ENCODE data around the gene SLC16A11.
"Not testable (repeated sequence)": the region's sequence is repeated elsewhere in the genome, so short reads cannot be mapped to it uniquely, and the experiment has no call there.

The SLC16A11 gene

DNA sequence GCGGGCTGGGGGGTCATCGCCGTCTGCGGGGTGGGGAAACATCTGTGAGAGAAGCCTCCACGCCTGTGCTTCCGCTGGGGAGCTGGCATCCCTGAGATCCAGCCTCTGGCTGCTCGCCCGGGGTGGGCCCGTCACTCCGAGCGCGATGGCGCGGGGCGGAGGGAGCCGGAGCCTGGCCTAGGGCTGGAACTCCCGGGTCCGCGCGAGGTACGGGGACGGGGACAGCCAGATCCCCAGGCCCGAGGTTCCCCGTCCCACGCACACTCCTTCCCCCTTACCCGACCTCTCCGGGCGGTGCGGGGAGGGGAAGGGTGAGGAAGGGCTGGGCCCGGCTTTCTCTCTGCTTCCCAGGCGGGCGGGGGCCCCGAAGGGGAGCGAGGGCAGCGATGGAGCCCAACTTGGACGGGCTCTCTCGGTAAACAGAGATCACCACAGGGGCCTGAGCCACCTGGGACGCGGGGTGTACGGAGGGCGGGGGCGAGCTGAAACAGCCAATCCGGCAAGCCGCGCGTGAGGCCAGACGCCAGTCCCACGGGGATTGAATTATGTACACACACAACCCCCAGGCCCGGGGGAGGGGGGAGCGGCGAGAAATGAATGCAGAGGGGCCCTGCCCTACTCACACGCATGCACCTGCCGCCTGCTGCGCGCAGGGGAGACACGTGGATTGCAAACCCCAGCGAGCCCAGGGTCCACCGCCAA, at the start of gene SLC16A11:
SLC16A11 (minus strand) TSS at position 596 of the 702 bp plus-strand sequence; CDS start at position 17, 579 bp downstream.
- Histone ChIP-seq H3K4me1 (ENCODE audit: insufficient read depth, low read length, severe bottlenecking) (peaks cover 29% of the 10 kb centered on the region), H3K9me2 (ENCODE audit: low read depth, low read length) (no peaks in the 10 kb centered on the region), H3K79me2 (ENCODE audit: insufficient read depth, low read length) (no peaks in the 10 kb centered on the region), H2AFZ (ENCODE audit: low read length) (no peak within 1 kb of the TSS), H3K9me3 (ENCODE audit: low read length) (no peaks in the 10 kb centered on the region), H3K36me3 (ENCODE audit: insufficient read depth, low read length) (no peaks in the 10 kb centered on the region; the same call in 1 of the 2 replicates), H3F3A (ENCODE audit: insufficient read depth, low read length) (no peaks in the 10 kb centered on the region), H3K27ac (ENCODE audit: low read depth, low read length, poor library complexity, severe bottlenecking) (no peak within 1 kb of the TSS), H4K20me1 (ENCODE audit: insufficient read depth, low read length) (no peaks in the 10 kb centered on the region), H3K27me3 (ENCODE audit: insufficient read depth, low read length) (no peaks in the 10 kb centered on the region), H3K9ac (ENCODE audit: low read length) (no peak within 1 kb of the TSS), H3K4me3 (ENCODE audit: low read depth, low read length, poor library complexity, severe bottlenecking) (peak within 1 kb of the TSS; percentile 5), H3K4me2 (ENCODE audit: low read length) (peak within 1 kb of the TSS; percentile 50; the same call in 1 of the 2 replicates)
- no peak for TF ChIP-seq EZH2 (IDR thresholded peaks at IDR 0.05; ENCODE audit: borderline replicate concordance, low read length)
- TF ChIP-seq CTCF (IDR thresholded peaks at IDR 0.05; ENCODE audit: low read length), result no peak

DNA sequence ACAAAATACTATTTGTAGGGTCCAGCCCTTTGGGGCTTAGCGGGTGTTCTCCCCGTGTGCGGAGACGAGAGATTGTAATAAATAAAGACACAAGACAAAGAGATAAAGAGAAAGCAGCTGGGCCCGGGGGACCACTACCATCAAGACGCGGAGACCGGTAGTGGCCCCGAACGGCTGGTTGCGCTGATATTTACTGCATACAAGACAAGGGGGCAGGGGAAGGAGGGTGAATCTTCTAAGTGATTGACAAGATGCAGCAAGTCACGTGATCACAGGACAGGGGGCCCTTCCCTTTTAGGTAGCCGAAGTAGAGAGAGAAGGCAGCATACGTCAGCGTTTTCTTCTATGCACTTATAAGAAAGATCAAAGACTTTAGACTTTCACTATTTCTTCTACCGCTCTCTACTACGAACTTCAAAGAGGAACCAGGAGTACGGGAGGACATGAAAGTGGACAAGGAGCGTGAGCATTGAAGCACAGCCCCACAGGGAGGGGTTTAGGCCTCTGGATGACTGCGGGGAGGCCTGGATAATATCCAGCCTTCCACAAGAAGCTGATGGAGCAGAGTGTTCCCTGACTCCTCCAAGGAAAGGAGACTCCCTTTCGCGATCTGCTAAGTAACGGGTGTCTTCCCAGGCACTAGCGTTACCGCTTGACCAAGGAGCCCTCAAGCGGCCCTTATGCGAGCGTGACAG, 47.6 kb upstream of the SLC16A11 start:
- H3K4me1 ChIP-seq (ENCODE audit: insufficient read depth, low read length, severe bottlenecking); H3F3A ChIP-seq (ENCODE audit: insufficient read depth, low read length); H3K9ac ChIP-seq (ENCODE audit: low read length); H3K36me3 ChIP-seq (ENCODE audit: insufficient read depth, low read length); H3K4me2 ChIP-seq (ENCODE audit: low read length); H3K79me2 ChIP-seq (ENCODE audit: insufficient read depth, low read length); H4K20me1 ChIP-seq (ENCODE audit: insufficient read depth, low read length); H3K9me3 ChIP-seq (ENCODE audit: low read length); H3K9me2 ChIP-seq (ENCODE audit: low read depth, low read length); H3K27me3 ChIP-seq (ENCODE audit: insufficient read depth, low read length); H3K4me3 ChIP-seq (ENCODE audit: low read depth, low read length, poor library complexity, severe bottlenecking); H2AFZ ChIP-seq (ENCODE audit: low read length); H3K27ac ChIP-seq (ENCODE audit: low read depth, low read length, poor library complexity, severe bottlenecking): not testable (repeated sequence)

GRCh38 chr17:7089570-7089969, 45.7 kb upstream of the SLC16A11 start:
- not testable (repeated sequence) for H2AFZ ChIP-seq (ENCODE audit: low read length); H3K4me3 ChIP-seq (ENCODE audit: low read depth, low read length, poor library complexity, severe bottlenecking); H3K79me2 ChIP-seq (ENCODE audit: insufficient read depth, low read length); H3K27ac ChIP-seq (ENCODE audit: low read depth, low read length, poor library complexity, severe bottlenecking); H3F3A ChIP-seq (ENCODE audit: insufficient read depth, low read length); H3K4me2 ChIP-seq (ENCODE audit: low read length); H3K36me3 ChIP-seq (ENCODE audit: insufficient read depth, low read length); H3K9me2 ChIP-seq (ENCODE audit: low read depth, low read length); H3K9me3 ChIP-seq (ENCODE audit: low read length); H3K4me1 ChIP-seq (ENCODE audit: insufficient read depth, low read length, severe bottlenecking); H4K20me1 ChIP-seq (ENCODE audit: insufficient read depth, low read length); H3K9ac ChIP-seq (ENCODE audit: low read length); H3K27me3 ChIP-seq (ENCODE audit: insufficient read depth, low read length)

GRCh38 chr17:7088442-7088841, 44.5 kb upstream of the SLC16A11 start:
- H4K20me1 ChIP-seq (ENCODE audit: insufficient read depth, low read length); H3K27ac ChIP-seq (ENCODE audit: low read depth, low read length, poor library complexity, severe bottlenecking); H3K4me3 ChIP-seq (ENCODE audit: low read depth, low read length, poor library complexity, severe bottlenecking); H3F3A ChIP-seq (ENCODE audit: insufficient read depth, low read length); H3K36me3 ChIP-seq (ENCODE audit: insufficient read depth, low read length); H3K9me3 ChIP-seq (ENCODE audit: low read length); H3K4me1 ChIP-seq (ENCODE audit: insufficient read depth, low read length, severe bottlenecking); H3K27me3 ChIP-seq (ENCODE audit: insufficient read depth, low read length); H3K4me2 ChIP-seq (ENCODE audit: low read length); H2AFZ ChIP-seq (ENCODE audit: low read length); H3K79me2 ChIP-seq (ENCODE audit: insufficient read depth, low read length); H3K9ac ChIP-seq (ENCODE audit: low read length); H3K9me2 ChIP-seq (ENCODE audit: low read depth, low read length): not testable (repeated sequence)
